H4 (cell line): ENCODE data around the gene MTG2. TPM values are rescaled to one million over a fixed set of nuclear protein-coding genes. Genes with fewer than 3 reads are reported as not detected.

Experiments used
- DNase-seq: peaks from one replicate; pipeline ENCODE4 v3.0.0-alpha.2; 2015; ENCODE audit warnings: low spot score
- total RNA-seq: library from RNA; depleted of rRNA; stranded (reverse); fragments of >200 nt; shearing (Covaris generic); gene quantifications from 2 replicates; pipeline ENCODE4 v1.2.3, GENCODE V29; 2014

The MTG2 gene
- total RNA-seq, 1 experiment from 2014 or later = 13.3 TPM

GRCh38 chr20:62183426-62184142 is 756 bp downstream of the MTG2 start:
- no peak for DNase-seq

GRCh38 chr20:62186096-62186426 is 3.2 kb downstream of the MTG2 start:
- no peak for DNase-seq

GRCh38 chr20:62186887-62187866 is 4.3 kb downstream of the MTG2 start:
- no peak for DNase-seq

GRCh38 chr20:62190639-62191411 is 8.0 kb downstream of the MTG2 start:
- no peak for DNase-seq

- no peak for DNase-seq
These were observed 9.1 kb downstream of the MTG2 start for GRCh38 chr20:62191781-62192559.

- DNase-seq = no peak
These were observed 9.8 kb downstream of the MTG2 start for GRCh38 chr20:62192635-62193034.

- no peak for DNase-seq
These were observed 10.5 kb downstream of the MTG2 start for GRCh38 chr20:62193079-62194025.

- DNase-seq = no peak
These were observed 12.2 kb downstream of the MTG2 start for GRCh38 chr20:62195075-62195405.

GRCh38 chr20:62195736-62196135 is 12.9 kb downstream of the MTG2 start:
- DNase-seq = no peak

- no peak for DNase-seq
These were observed 13.5 kb downstream of the MTG2 start for GRCh38 chr20:62196286-62196685.

GRCh38 chr20:62197311-62197710 is 14.5 kb downstream of the MTG2 start:
- no peak for DNase-seq

- no peak for DNase-seq
These were observed 15.0 kb downstream of the MTG2 start for GRCh38 chr20:62197801-62198200.

GRCh38 chr20:62198496-62198895 is 15.7 kb downstream of the MTG2 start:
- DNase-seq = no peak

GRCh38 chr20:62198931-62199330 is 16.1 kb downstream of the MTG2 start:
- DNase-seq = no peak

- no peak for DNase-seq
These were observed 17.8 kb downstream of the MTG2 start for GRCh38 chr20:62200491-62201172.

- no peak for DNase-seq
These were observed 18.6 kb downstream of the MTG2 start for GRCh38 chr20:62201173-62202082.

GRCh38 chr20:62202083-62202395 is 19.2 kb downstream of the MTG2 start:
- no peak for DNase-seq

GRCh38 chr20:62202676-62203377 is 20.0 kb downstream of the MTG2 start:
- no peak for DNase-seq
